GM15510 (cell line): Measurements from ENCODE around the gene PPIE.

ENCODE experiments used
- POLR2A ChIP-seq: IDR thresholded peaks from 3 replicates; pipeline ENCODE4 v1.6.1; 2011; ENCODE audit warnings: borderline replicate concordance; ENCODE audit not compliant: insufficient read length; ENCODE audit errors: extremely low read depth

Gene PPIE

GRCh38 chr1:39789571-39790110, 51.0 kb downstream of the PPIE start:
- TF ChIP-seq POLR2A: no peak

DNA sequence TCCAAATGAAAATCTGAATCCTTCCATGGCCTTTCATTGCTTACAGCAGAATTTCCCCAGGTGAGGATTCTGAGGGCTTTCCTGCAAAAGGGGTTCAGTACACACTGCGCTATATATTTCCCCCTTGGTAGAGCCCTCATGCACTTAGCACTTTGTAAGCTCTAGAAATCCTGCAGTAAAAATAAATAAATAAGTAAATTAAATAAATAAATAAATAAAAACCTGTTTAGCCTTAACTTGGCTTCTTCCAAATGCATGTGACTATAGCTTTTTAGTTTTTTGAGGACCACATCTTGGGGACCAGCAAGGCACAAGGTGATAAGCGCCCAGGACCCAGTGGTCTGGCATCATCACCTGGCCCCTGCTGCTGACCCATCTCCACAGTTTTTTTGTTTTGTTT, 53.2 kb downstream of the PPIE start:
- no peak for TF ChIP-seq POLR2A

DNA sequence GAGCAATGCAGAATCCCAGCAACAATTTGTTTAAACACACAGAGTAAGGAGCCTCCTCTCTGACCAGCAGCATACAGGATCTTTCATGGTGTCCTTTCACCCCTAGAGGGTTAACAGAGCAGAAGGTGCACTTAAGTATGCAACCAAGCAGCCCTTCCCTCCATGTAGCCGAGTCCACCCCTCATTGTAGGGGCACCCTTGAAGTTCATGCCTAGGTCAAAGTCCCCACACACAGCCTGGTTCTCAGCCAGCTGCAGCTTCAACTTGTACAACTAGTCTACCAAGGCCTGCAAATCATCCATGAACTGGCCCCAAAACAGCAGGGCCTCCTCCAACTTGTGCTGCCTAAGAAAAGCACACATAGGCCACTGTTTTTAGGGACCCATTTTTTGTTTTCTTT, 57.0 kb downstream of the PPIE start:
- TF ChIP-seq POLR2A: no peak

DNA sequence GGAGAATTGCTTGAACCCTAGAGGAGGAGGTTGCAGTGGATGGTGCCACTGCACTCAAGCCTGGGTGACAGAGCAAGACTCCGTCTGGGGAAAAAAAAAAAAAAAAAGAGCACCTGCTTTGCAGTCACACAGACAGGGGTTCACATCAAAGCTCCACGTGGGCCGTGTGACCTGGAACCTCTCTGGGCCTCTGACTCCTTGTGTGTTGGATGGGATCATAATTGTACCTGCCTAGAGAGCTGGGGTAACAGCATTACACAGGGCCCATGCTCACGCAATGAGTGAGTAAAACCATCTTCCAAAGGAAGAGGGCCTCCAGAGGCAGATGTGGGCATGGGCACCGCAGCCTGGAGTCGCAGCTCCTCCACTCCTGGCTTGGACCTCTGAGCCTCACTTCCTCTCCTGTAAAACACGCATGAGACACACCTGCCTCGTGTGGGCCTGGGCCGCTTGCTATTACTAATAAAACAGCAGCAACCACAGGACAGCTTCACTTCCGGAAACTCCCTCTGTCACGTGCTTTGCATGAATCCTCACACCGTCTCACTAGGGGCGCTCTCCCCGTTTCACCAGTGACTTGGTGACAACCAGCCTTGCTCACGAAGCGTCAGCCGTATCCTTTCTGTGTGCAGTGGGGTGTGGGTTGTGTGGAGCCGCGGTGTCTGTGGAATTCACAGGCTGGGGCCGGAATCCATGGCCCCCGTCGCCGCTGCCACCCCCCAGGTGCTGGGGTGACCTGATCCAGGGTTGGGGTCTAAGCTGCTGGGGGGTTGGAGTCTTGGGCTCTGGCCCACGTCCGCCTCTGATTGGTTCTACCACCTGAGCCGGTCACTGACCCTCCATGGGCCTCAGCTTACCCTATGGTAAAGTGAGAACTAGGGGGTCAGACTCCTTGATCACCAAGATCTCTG, 60.4 kb downstream of the PPIE start:
- peak; percentile 65 for TF ChIP-seq POLR2A

DNA sequence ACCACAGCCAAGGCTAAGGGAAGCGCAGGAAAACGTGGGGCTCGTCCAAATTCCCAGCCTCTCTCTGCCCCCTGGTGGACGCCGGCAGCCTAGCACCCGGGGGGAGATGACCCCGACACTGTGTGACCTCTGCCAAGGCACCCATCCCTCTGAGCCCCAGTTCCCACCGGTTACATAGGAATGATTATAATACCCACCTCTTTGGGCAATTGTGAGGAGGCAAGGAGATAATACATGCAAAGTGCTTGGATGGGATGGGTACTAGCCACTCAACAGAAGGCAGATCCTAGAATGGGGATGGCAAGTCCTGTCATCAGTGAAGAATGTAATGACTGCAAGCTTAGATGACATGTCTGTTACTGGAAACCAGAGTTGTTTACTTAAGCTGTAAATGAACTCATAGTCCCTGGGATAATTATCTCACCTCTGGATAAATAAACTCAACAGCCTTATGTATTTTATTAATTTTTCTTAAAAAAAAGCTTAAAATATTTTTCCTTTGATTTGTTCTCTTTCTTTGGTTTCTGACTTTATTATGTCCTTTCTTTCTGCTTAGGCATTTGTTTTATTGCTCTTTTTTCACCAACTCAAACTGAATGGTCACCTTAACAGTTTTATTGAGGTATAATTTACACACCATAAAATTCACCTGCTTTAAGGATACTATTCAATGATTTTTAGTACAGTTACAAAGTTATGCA, 61.2 kb downstream of the PPIE start:
- TF ChIP-seq POLR2A: no peak

GRCh38 chr1:39800471-39800835, 61.8 kb downstream of the PPIE start:
- TF ChIP-seq POLR2A: no peak

DNA sequence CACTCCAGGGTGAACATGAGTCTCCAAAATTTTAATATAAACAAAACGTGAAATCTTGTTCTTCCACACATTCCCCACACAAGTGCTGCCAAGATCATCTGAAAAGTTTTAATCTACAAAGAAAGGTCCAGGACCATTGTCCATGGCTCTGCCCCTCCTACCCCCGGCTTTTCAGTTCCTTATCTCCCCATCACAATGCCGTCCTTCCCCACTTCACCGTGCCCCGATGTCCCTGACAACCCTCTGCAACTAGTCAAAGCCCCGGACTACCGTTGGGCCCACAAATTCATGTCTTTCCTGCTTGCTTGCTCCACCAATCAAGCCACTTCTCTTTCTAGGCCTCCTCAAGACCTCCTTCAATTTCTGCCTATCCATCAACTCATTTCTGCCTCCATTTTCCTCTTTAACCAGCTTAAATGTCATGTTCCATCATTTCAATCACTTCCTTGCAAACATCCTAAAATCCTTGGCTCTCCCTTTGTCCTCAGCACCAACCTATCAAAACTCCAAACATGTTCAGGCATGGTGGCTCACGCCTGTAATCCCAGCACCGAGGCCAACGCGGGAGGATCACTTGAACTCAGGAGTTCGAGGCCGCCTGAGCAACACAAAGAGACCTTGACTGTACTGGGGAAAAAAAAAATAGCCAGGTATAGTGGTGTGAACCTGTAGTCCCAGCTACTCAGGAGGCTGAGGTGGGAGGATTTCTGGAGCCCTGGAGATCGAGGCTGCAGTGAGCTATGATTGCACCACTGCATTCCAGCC, 64.0 kb downstream of the PPIE start:
- no peak for TF ChIP-seq POLR2A

GRCh38 chr1:39805385-39805784, 66.7 kb downstream of the PPIE start:
- TF ChIP-seq POLR2A: no peak

DNA sequence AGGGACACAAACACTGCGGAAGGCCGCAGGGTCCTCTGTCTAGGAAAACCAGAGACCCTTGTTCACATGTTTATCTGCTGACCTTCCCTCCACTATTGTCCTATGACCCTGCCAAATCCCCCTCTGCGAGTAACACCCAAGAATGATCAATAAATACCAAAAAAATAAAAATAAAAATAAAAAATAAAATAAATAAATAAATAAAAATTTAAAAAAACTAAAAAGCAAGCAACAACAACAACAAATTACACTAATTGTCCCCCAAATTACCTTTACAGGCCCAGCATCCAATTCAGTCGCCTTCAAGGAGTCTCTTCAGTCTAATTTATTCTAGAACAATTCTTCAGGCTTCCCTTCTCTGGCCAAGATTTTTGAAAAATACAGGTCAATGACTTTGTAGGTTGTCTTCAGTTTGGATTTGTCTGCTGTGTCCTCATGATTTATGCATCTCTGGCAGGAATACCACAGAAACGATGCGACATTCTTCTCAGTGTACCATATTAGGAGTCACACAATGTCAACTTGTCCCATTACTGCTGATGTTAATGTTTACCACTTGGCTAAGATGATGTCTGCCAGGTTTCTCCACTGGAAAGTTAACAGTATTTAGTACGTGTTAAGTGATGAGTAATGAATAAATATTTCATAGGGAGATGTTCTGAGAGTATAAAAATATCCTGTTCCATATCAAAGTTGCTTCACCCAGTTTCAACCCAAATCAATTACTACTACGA, 70.3 kb downstream of the PPIE start:
- TF ChIP-seq POLR2A: no peak

DNA sequence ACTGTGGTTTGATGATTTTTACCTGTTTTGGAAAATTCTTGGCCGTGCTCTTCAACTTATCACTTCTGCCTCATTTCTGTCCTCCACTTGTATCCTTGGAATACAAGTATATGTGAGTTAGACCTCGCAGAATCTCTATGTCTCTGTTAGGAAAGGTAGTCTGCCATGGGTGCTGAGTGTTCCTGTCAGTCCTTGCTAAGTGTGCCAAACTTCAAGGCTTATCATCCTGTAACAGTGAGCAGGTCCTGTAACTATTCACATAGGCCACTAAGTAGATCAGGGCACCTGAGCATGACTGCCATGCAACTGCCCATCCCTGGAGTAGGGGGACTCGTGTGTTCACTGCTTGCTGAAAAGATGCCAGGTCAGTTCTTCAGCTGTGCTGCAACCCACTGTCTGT, 74.2 kb downstream of the PPIE start:
- no peak for TF ChIP-seq POLR2A
